Measurements from ENCODE around the gene PHLDA1. TPM values are rescaled to one million over a fixed set of nuclear protein-coding genes. Genes with fewer than 3 reads are reported as not detected.

PHLDA1 gene
- total RNA-seq, 1 experiment from 2014 or later: 151 TPM

DNA sequence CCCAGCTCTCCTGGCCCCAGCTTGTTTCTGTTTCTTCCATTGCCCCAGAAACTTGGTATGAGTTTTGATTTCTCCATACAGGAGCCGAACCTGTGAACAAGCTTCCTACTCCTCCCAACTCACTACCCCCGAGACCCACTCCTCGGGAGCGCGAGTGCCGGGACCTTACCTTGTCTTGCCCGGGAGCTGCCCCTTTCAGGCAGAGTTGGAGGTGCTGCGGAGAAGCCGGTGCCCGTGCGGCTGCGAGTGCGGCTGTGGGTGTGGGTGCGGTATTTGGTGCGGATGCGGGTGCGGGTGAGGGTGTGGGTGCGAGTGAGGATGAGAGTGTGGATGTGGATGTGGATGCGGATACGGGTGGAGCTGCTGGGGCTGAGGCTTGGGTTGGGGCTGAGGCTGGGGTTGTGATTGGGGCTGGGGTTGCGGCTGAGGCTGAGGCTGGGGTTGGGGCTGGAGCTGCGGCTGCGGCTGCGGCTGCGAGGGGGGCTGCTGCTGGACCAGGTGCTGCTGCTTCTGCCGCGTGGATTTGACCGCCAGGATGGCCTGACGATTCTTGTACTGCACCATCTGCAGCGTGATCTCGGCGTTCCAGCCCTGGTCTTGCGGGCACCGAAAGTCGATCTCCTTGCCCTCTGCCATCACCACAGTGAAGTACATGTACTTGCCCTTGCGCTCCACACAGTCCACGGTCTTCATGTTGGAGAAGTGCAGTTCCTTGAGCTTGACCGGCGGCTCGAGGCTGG is 1.1 kb downstream of the PHLDA1 start:
- BruUV-seq (replicated peaks): no TSS peak
- no peaks in the 10 kb centered on the region for H3K27me3 Mint-ChIP-seq (ENCODE audit: unreplicated experiment)
- intact Hi-C loops (cut with micrococcal nuclease; ENCODE audit: unreplicated experiment): loop anchor here (2.0 kb wide), 1 partner anchor 204 kb away; no protein-coding TSS in a partner anchor
- CTCF ChIA-PET: interaction anchor here (0.7 to 2.7 kb wide), 10 partner anchors 10 to 470 kb away, joined by 3 to 17 read pairs (median 4); no protein-coding TSS in a partner anchor
- no peaks in the 10 kb centered on the region for H3K9me3 Mint-ChIP-seq (ENCODE audit: low read depth, unreplicated experiment)
- H3K4me3 Mint-ChIP-seq (ENCODE audit: low read depth, unreplicated experiment): peak overlapping the region; percentile 86
- peak; percentile 45 for DNase-seq
- H3K4me1 Mint-ChIP-seq (ENCODE audit: low read depth, unreplicated experiment): peaks cover 41% of the 10 kb centered on the region
- peaks cover 84% of the 10 kb centered on the region for H3K36me3 Mint-ChIP-seq (ENCODE audit: insufficient read depth, unreplicated experiment)
- H3K27ac Mint-ChIP-seq (ENCODE audit: unreplicated experiment): peak overlapping the region; percentile 98
- TF ChIP-seq, protein P1, sequence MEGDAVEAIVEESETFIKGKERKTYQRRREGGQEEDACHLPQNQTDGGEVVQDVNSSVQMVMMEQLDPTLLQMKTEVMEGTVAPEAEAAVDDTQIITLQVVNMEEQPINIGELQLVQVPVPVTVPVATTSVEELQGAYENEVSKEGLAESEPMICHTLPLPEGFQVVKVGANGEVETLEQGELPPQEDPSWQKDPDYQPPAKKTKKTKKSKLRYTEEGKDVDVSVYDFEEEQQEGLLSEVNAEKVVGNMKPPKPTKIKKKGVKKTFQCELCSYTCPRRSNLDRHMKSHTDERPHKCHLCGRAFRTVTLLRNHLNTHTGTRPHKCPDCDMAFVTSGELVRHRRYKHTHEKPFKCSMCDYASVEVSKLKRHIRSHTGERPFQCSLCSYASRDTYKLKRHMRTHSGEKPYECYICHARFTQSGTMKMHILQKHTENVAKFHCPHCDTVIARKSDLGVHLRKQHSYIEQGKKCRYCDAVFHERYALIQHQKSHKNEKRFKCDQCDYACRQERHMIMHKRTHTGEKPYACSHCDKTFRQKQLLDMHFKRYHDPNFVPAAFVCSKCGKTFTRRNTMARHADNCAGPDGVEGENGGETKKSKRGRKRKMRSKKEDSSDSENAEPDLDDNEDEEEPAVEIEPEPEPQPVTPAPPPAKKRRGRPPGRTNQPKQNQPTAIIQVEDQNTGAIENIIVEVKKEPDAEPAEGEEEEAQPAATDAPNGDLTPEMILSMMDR (IDR thresholded peaks at IDR 0.05; ENCODE audit: unreplicated experiment): no peak

DNA sequence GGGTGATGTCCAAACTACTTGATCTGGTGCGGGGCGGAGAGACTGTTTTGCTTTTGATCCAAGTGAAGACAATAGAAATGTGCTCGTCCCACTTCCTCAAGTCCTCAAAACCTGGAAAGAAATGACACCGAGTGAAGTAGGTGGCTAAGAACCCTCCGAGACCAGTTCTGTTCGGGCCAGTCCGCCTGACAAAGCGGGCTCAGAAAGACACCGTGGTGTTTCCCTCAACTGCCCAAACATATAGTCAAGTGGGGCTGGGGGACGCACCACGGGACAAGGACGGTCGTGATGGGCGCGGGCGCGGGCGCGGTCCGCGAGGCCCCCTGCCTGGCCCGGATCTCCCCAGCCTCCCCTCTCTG is 1.6 kb downstream of the PHLDA1 start:
- TF ChIP-seq, protein P1 (IDR thresholded peaks at IDR 0.05; ENCODE audit: unreplicated experiment): no peak
- intact Hi-C loops (cut with micrococcal nuclease; ENCODE audit: unreplicated experiment): loop anchor here (2.0 kb wide), 1 partner anchor 203 kb away; no protein-coding TSS in a partner anchor
- peak overlapping the region; percentile 98 for H3K27ac Mint-ChIP-seq (ENCODE audit: unreplicated experiment)
- peaks cover 88% of the 10 kb centered on the region for H3K36me3 Mint-ChIP-seq (ENCODE audit: insufficient read depth, unreplicated experiment)
- H3K4me1 Mint-ChIP-seq (ENCODE audit: low read depth, unreplicated experiment): peaks cover 39% of the 10 kb centered on the region
- CTCF ChIA-PET: interaction anchor here (0.7 to 1.0 kb wide), 2 partner anchors 10 to 35 kb away, joined by 3 read pairs; no protein-coding TSS in a partner anchor
- H3K4me3 Mint-ChIP-seq (ENCODE audit: low read depth, unreplicated experiment): peak overlapping the region; percentile 86
- no TSS peak for BruUV-seq (replicated peaks)
- no peaks in the 10 kb centered on the region for H3K27me3 Mint-ChIP-seq (ENCODE audit: unreplicated experiment)
- DNase-seq: peak; percentile 38
- no peaks in the 10 kb centered on the region for H3K9me3 Mint-ChIP-seq (ENCODE audit: low read depth, unreplicated experiment)

DNA sequence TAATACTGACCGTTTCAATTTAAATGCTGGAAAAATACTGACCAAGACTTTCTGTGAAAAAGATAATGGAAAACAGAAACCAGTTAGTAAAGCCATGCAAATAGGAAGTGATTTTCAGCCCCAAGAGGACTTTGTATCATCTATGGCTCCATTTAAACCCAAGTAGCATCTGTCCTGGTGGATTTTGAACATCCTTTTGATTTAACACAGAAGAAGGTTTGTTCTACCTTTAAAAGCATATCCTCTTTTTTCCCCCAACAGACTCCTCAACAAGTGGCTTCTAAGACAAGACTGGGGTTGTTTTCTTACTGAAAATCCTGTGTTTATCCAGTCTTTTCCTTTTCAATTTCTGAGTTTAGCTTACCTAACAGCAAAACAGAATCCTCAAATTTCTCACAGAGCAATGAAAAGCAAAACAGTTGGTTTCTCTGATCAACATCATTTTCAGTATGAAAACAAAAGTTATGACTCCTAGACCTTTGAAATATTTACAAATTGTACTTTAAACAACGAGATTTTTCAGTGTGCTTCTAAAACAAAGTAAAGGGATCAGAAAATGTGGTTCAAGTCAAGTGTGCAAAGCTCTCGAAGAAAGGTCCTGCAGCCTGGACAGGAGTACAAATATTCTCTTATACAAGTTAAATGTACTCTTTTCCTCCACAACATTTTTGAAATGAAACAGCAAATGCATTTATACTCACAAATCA is 2.9 kb downstream of the PHLDA1 start:
- H3K27ac Mint-ChIP-seq (ENCODE audit: unreplicated experiment): peak overlapping the region; percentile 98
- no peaks in the 10 kb centered on the region for H3K9me3 Mint-ChIP-seq (ENCODE audit: low read depth, unreplicated experiment)
- H3K27me3 Mint-ChIP-seq (ENCODE audit: unreplicated experiment): no peaks in the 10 kb centered on the region
- intact Hi-C loops (cut with micrococcal nuclease; ENCODE audit: unreplicated experiment): no loop called here
- CTCF ChIA-PET: interaction anchor here (0.7 to 1.0 kb wide), 2 partner anchors 75 to 267 kb away, joined by 3 read pairs; no protein-coding TSS in a partner anchor
- peak overlapping the region; percentile 86 for H3K4me3 Mint-ChIP-seq (ENCODE audit: low read depth, unreplicated experiment)
- TSS peak; percentile 27 for BruUV-seq (replicated peaks)
- peaks cover 29% of the 10 kb centered on the region for H3K4me1 Mint-ChIP-seq (ENCODE audit: low read depth, unreplicated experiment)
- DNase-seq: no peak
- TF ChIP-seq, protein P1 (IDR thresholded peaks at IDR 0.05; ENCODE audit: unreplicated experiment): no peak
- peaks cover 98% of the 10 kb centered on the region for H3K36me3 Mint-ChIP-seq (ENCODE audit: insufficient read depth, unreplicated experiment)

DNA sequence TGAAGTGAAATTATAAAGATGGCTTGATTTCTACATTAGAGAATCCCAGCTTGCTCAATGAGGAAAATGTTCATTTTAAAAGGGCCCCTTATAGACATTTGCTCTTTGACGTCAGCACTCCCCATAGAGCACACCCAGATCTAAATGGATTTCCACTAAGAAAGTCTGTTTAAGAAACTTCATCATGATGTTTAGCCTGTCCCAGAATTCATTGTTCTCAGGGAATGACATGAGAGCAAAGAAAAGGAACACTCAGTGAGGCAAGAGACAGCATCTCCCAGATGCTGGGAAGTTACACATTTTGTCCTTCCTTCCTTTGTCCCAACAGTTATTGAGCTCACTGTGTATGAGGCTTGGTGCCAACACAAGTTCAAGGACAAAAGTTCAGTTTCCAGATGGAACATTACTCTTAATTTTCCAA is 4.9 kb downstream of the PHLDA1 start:
- Mint-ChIP-seq H3K36me3 (ENCODE audit: insufficient read depth, unreplicated experiment) (peaks cover 88% of the 10 kb centered on the region), H3K4me3 (ENCODE audit: low read depth, unreplicated experiment) (peak overlapping the region; percentile 67), H3K4me1 (ENCODE audit: low read depth, unreplicated experiment) (peaks cover 28% of the 10 kb centered on the region), H3K27ac (ENCODE audit: unreplicated experiment) (peak overlapping the region; percentile 89), H3K27me3 (ENCODE audit: unreplicated experiment) (no peaks in the 10 kb centered on the region), H3K9me3 (ENCODE audit: low read depth, unreplicated experiment) (no peaks in the 10 kb centered on the region)
- no TSS peak for BruUV-seq (replicated peaks)
- CTCF ChIA-PET: no interaction called here
- intact Hi-C loops (cut with micrococcal nuclease; ENCODE audit: unreplicated experiment): no loop called here
- no peak for DNase-seq
- TF ChIP-seq, protein P1 (IDR thresholded peaks at IDR 0.05; ENCODE audit: unreplicated experiment): no peak
